B cell (primary cell): ENCODE measurements around the gene TRIM2.
"Not testable (repeated sequence)": the region's sequence is repeated elsewhere in the genome, so short reads cannot be mapped to it uniquely, and the experiment has no call there.

ENCODE experiments used
- CTCF ChIP-seq: fragments of 200-600 bp; IDR thresholded peaks from one replicate; pipeline ENCODE4 v1.8.0; 2022; ENCODE audit warnings: antibody characterized with exemption, mild to moderate bottlenecking
- EZH2 ChIP-seq: IDR thresholded peaks from 2 replicates; pipeline ENCODE4 v1.6.1; 2012; ENCODE audit warnings: borderline replicate concordance, low read depth, mild to moderate bottlenecking, moderate library complexity, low read length; ENCODE audit not compliant: insufficient read depth, poor library complexity, severe bottlenecking

- TF ChIP-seq CTCF, EZH2: not testable (repeated sequence)
These were observed 497 bp upstream of the TRIM2 start for GRCh38 chr4:153203746-153204145.
